PC-9 (cell line): ENCODE measurements around the gene ERG. TPM values are rescaled to one million over a fixed set of nuclear protein-coding genes. Genes with fewer than 3 reads are reported as not detected.

Experiments
- BruUV-seq: library from RNA; stranded (reverse); fragments of 400-500 nt; replicated peaks from 2 replicates; lab custom pipeline; 2021; lab: Mats Ljungman, UMichigan
- CTCF ChIA-PET: fragments of 300-600 bp; sonication (Branson Sonifier 250); formaldehyde crosslinking; loops from one replicate; lab custom pipeline; 2022; ENCODE audit warnings: antibody characterized with exemption; lab: Charles Lee
- POLR2A ChIA-PET: fragments of 300-600 bp; sonication (Branson Sonifier 250); formaldehyde crosslinking; loops from one replicate; lab custom pipeline; 2022; ENCODE audit warnings: antibody characterized with exemption; ENCODE audit not compliant: unreplicated experiment; lab: Charles Lee
- DNase-seq, 2 experiments: peaks; one replicate each; pipeline versions ENCODE4 v3.0.0 to v3.0.0-alpha.2; 2015 to 2022; ENCODE audit warnings: mixed read lengths in 1 of 2
- H2AFZ ChIP-seq: fragments of 200-600 bp; sonication (generic); 2 replicates; pipeline ENCODE4 v1.8.1; 2017; ENCODE audit warnings: antibody characterized with exemption
- H3F3A ChIP-seq: fragments of 200-600 bp; sonication (generic); 2 replicates; pipeline ENCODE4 v1.8.1; 2017; ENCODE audit warnings: antibody characterized with exemption, mild to moderate bottlenecking, low read depth; ENCODE audit not compliant: insufficient read depth
- H3K27ac ChIP-seq: fragments of 200-600 bp; sonication (generic); 2 replicates; pipeline ENCODE4 v1.6.1; 2016; ENCODE audit warnings: mixed run types
- H3K27me3 ChIP-seq: fragments of 200-600 bp; sonication (generic); 2 replicates; pipeline ENCODE4 v1.6.1; 2016; ENCODE audit warnings: low read depth, mixed run types; ENCODE audit not compliant: insufficient read depth
- H3K36me3 ChIP-seq: fragments of 200-600 bp; sonication (generic); 2 replicates; pipeline ENCODE4 v1.6.1; 2016; ENCODE audit warnings: low read depth, mixed run types
- H3K4me1 ChIP-seq: fragments of 200-600 bp; sonication (generic); replicated peaks from 2 replicates; pipeline ENCODE4 v1.6.1; 2016; ENCODE audit warnings: mixed run types; ENCODE audit not compliant: insufficient read depth
- H3K4me2 ChIP-seq: fragments of 200-600 bp; sonication (generic); 2 replicates; pipeline ENCODE4 v1.6.1; 2017; ENCODE audit warnings: mixed run types
- H3K4me3 ChIP-seq: fragments of 200-600 bp; sonication (generic); 2 replicates; pipeline ENCODE4 v1.6.1; 2016; ENCODE audit warnings: mixed run types
- H3K79me2 ChIP-seq: fragments of 200-600 bp; sonication (generic); 2 replicates; pipeline ENCODE4 v1.6.1; 2017; ENCODE audit warnings: low read depth, mixed run types
- H3K9me2 ChIP-seq: fragments of 200-600 bp; sonication (generic); 2 replicates; pipeline ENCODE4 v1.8.1; 2017; ENCODE audit warnings: mild to moderate bottlenecking; ENCODE audit not compliant: insufficient read depth
- H3K9me3 ChIP-seq: fragments of 200-600 bp; sonication (generic); 2 replicates; pipeline ENCODE4 v1.8.1; 2016; ENCODE audit warnings: low read depth; ENCODE audit not compliant: insufficient read depth
- H4K20me1 ChIP-seq: fragments of 200-600 bp; sonication (generic); 2 replicates; pipeline ENCODE4 v1.8.1; 2017; ENCODE audit not compliant: insufficient read depth
- CTCF ChIP-seq: fragments of 200-600 bp; sonication (generic); conservative IDR thresholded peaks from 2 replicates; pipeline ENCODE4 v1.6.1; 2017; ENCODE audit warnings: mixed run types, antibody characterized with exemption, mild to moderate bottlenecking, moderate library complexity
- EZH2 ChIP-seq: fragments of 200-600 bp; sonication (generic); IDR thresholded peaks from 2 replicates; pipeline ENCODE4 v1.8.0; 2017; ENCODE audit warnings: antibody characterized with exemption, low read depth
- intact Hi-C: fragments of 100-400 bp; cut with micrococcal nuclease; formaldehyde crosslinking; loops from one replicate; pipeline ENCODE4 v1.10.0; 2022; ENCODE audit not compliant: unreplicated experiment
- total RNA-seq: library from RNA; stranded (reverse); gene quantifications from 2 replicates; pipeline ENCODE4 v1.2.3, GENCODE V29; 2021

Gene ERG
- total RNA-seq, 1 experiment from 2014 or later: not detected

- BruUV-seq: no TSS peak
- POLR2A ChIA-PET: no interaction called here
- H3K79me2 ChIP-seq: no peaks in the 10 kb centered on the region
- no peak for DNase-seq
- no peak overlapping the region for H3K4me2 ChIP-seq
- no peak overlapping the region for H3K27ac ChIP-seq
- peaks cover 46% of the 10 kb centered on the region for H3K27me3 ChIP-seq
- no peaks in the 10 kb centered on the region for H3K36me3 ChIP-seq
- H4K20me1 ChIP-seq: no peaks in the 10 kb centered on the region
- H2AFZ ChIP-seq: no peak overlapping the region
- H3K9me3 ChIP-seq: no peaks in the 10 kb centered on the region
- no peaks in the 10 kb centered on the region for H3K9me2 ChIP-seq
- CTCF ChIA-PET: no interaction called here
- H3F3A ChIP-seq: no peaks in the 10 kb centered on the region
- no peaks in the 10 kb centered on the region for H3K4me1 ChIP-seq
- H3K4me3 ChIP-seq: no peak overlapping the region
- TF ChIP-seq CTCF (no peak), EZH2 (no peak)
- intact Hi-C loops: no loop called here
These were observed 4.0 kb downstream of the ERG start for GRCh38 chr21:38494251-38494642.

- no TSS peak for BruUV-seq
- intact Hi-C loops: no loop called here
- no peak overlapping the region for H2AFZ ChIP-seq
- no peaks in the 10 kb centered on the region for H3K9me2 ChIP-seq
- no peaks in the 10 kb centered on the region for H3K9me3 ChIP-seq
- H3K27me3 ChIP-seq: peaks cover 49% of the 10 kb centered on the region
- no peaks in the 10 kb centered on the region for H3K36me3 ChIP-seq
- no peak overlapping the region for H3K4me3 ChIP-seq
- no peaks in the 10 kb centered on the region for H3K4me1 ChIP-seq
- H3K27ac ChIP-seq: no peak overlapping the region
- H3F3A ChIP-seq: no peaks in the 10 kb centered on the region
- TF ChIP-seq CTCF: no peak
- TF ChIP-seq EZH2: no peak
- ChIA-PET CTCF (no interaction called here), POLR2A (no interaction called here)
- no peaks in the 10 kb centered on the region for H3K79me2 ChIP-seq
- no peaks in the 10 kb centered on the region for H4K20me1 ChIP-seq
- no peak overlapping the region for H3K4me2 ChIP-seq
- no peak for DNase-seq
These were observed 4.6 kb downstream of the ERG start for GRCh38 chr21:38493549-38494250.

- no TSS peak for BruUV-seq
- H3K79me2 ChIP-seq: no peaks in the 10 kb centered on the region
- H3K27ac ChIP-seq: no peak overlapping the region
- no peak for DNase-seq
- intact Hi-C loops: no loop called here
- ChIA-PET CTCF (no interaction called here), POLR2A (no interaction called here)
- H3K27me3 ChIP-seq: peaks cover 52% of the 10 kb centered on the region
- H3K36me3 ChIP-seq: no peaks in the 10 kb centered on the region
- no peaks in the 10 kb centered on the region for H3K9me3 ChIP-seq
- no peaks in the 10 kb centered on the region for H3K9me2 ChIP-seq
- no peaks in the 10 kb centered on the region for H3F3A ChIP-seq
- no peak overlapping the region for H3K4me3 ChIP-seq
- TF ChIP-seq CTCF: no peak
- no peak for TF ChIP-seq EZH2
- no peaks in the 10 kb centered on the region for H3K4me1 ChIP-seq
- no peaks in the 10 kb centered on the region for H4K20me1 ChIP-seq
- no peak overlapping the region for H2AFZ ChIP-seq
- H3K4me2 ChIP-seq: no peak overlapping the region
These were observed 6.3 kb downstream of the ERG start for GRCh38 chr21:38492007-38492406.
